GM18909 (cell line): ENCODE data around the gene TREM1.
"Not testable (repeated sequence)": the region's sequence is repeated elsewhere in the genome, so short reads cannot be mapped to it uniquely, and the experiment has no call there.

Experiments
- ATAC-seq: cut with Tn5 transposase; IDR thresholded peaks from one replicate; pipeline ENCODE4 v1.9.1; 2021; ENCODE audit warnings: mild to moderate bottlenecking; ENCODE audit not compliant: unreplicated experiment, poor library complexity

TREM1 gene

GRCh38 chr6:41298785-41299502 lies 12.5 kb upstream of the TREM1 start:
- ATAC-seq, result no peak

- ATAC-seq, result not testable (repeated sequence)
These were observed 10.8 kb upstream of the TREM1 start for GRCh38 chr6:41297248-41297647.

- ATAC-seq, result no peak
These were observed 7.9 kb upstream of the TREM1 start for GRCh38 chr6:41294214-41294872.

GRCh38 chr6:41291717-41292116 lies 5.2 kb upstream of the TREM1 start:
- no peak for ATAC-seq

GRCh38 chr6:41289815-41290214 lies 3.3 kb upstream of the TREM1 start:
- ATAC-seq, result no peak

GRCh38 chr6:41288754-41289129 lies 2.3 kb upstream of the TREM1 start:
- ATAC-seq, result no peak

GRCh38 chr6:41288030-41288753 lies 1.7 kb upstream of the TREM1 start:
- no peak for ATAC-seq

GRCh38 chr6:41284726-41285125 lies 1.8 kb downstream of the TREM1 start:
- no peak for ATAC-seq

GRCh38 chr6:41283600-41283999 lies 2.9 kb downstream of the TREM1 start:
- ATAC-seq, result no peak

GRCh38 chr6:41280381-41281057 lies 6.0 kb downstream of the TREM1 start:
- no peak for ATAC-seq

GRCh38 chr6:41278699-41279405 lies 7.6 kb downstream of the TREM1 start:
- ATAC-seq, result no peak

- ATAC-seq, result no peak
These were observed 8.9 kb downstream of the TREM1 start for GRCh38 chr6:41277605-41278004.

GRCh38 chr6:41275489-41275888 lies 11.0 kb downstream of the TREM1 start:
- ATAC-seq, result no peak

- ATAC-seq, result no peak
These were observed 12.2 kb downstream of the TREM1 start for GRCh38 chr6:41274256-41274655.

GRCh38 chr6:41273714-41274113 lies 12.8 kb downstream of the TREM1 start:
- no peak for ATAC-seq

- no peak for ATAC-seq
These were observed 13.8 kb downstream of the TREM1 start for GRCh38 chr6:41272591-41273240.

- no peak for ATAC-seq
These were observed 14.5 kb downstream of the TREM1 start for GRCh38 chr6:41271901-41272395.

GRCh38 chr6:41269716-41270115 lies 16.8 kb downstream of the TREM1 start:
- ATAC-seq, result no peak

GRCh38 chr6:41269166-41269565 lies 17.3 kb downstream of the TREM1 start:
- ATAC-seq, result no peak

GRCh38 chr6:41268478-41268877 lies 18.0 kb downstream of the TREM1 start:
- no peak for ATAC-seq
